Measurements from ENCODE around the gene DRD2. TPM values are rescaled to one million over a fixed set of nuclear protein-coding genes. Genes with fewer than 3 reads are reported as not detected.
A peak's percentile ranks its signal among the peaks of the same experiment; 100 is the strongest.

The DRD2 gene
- total RNA-seq, 6 donors from 2014 or later = 0.13 TPM; not detected in 5

- peaks cover 0 to 15% (median 3%) of the 10 kb centered on the region in 4 donors for H3K4me1 ChIP-seq
- WGBS, 2 donors = 9 to 16% methylated on average over 6 to 8 of the region's 8 CpGs
- DNase-seq (peak in 1 of 2 donors; percentile 16), ATAC-seq (ENCODE audit: low FRiP score in 2 of 2) (no peak)
- no peak overlapping the region for H3K4me3 ChIP-seq
- peaks cover 0 to 26% (median 10%) of the 10 kb centered on the region in 4 donors for H3K27me3 ChIP-seq
- H3K27ac ChIP-seq = no peak overlapping the region
- no peaks in the 10 kb centered on the region for H3K36me3 ChIP-seq
- no peaks in the 10 kb centered on the region for H3K9me3 ChIP-seq
- TF ChIP-seq POLR2AphosphoS5 (IDR thresholded peaks at IDR 0.05) = no peak
- TF ChIP-seq CTCF (IDR thresholded peaks at IDR 0.05) = no peak
- TF ChIP-seq EP300 (IDR thresholded peaks at IDR 0.05) = no peak
- no peak for TF ChIP-seq POLR2A (IDR thresholded peaks at IDR 0.05)
These were observed 2.1 kb upstream of the DRD2 start for GRCh38 chr11:113477321-113477720.

- TF ChIP-seq POLR2A (IDR thresholded peaks at IDR 0.05) = no peak
- no peak for TF ChIP-seq EP300 (IDR thresholded peaks at IDR 0.05)
- no peak for TF ChIP-seq CTCF (IDR thresholded peaks at IDR 0.05)
- no peak for TF ChIP-seq POLR2AphosphoS5 (IDR thresholded peaks at IDR 0.05)
- no peak overlapping the region for H3K27ac ChIP-seq
- H3K4me1 ChIP-seq = peaks cover 0 to 15% (median 3%) of the 10 kb centered on the region in 4 donors
- peaks cover 0 to 26% (median 10%) of the 10 kb centered on the region in 4 donors for H3K27me3 ChIP-seq
- no peak overlapping the region for H3K4me3 ChIP-seq
- ATAC-seq (ENCODE audit: low FRiP score in 2 of 2) (no peak), DNase-seq (no peak)
- no peaks in the 10 kb centered on the region for H3K9me3 ChIP-seq
- no peaks in the 10 kb centered on the region for H3K36me3 ChIP-seq
- 60 to 80% methylated on average over 1 to 3 of the region's 3 CpGs for WGBS, 2 donors
These were observed 1.4 kb upstream of the DRD2 start for GRCh38 chr11:113476553-113476952.

GRCh38 chr11:113474362-113475159 is 637 bp downstream of the DRD2 start:
- DNase-seq (peak; percentile 48 to 73), ATAC-seq (ENCODE audit: low FRiP score in 2 of 2) (peak; percentile 62 to 83)
- TF ChIP-seq POLR2A (IDR thresholded peaks at IDR 0.05) (no peak), EP300 (IDR thresholded peaks at IDR 0.05) (no peak), POLR2AphosphoS5 (IDR thresholded peaks at IDR 0.05) (no peak), CTCF (IDR thresholded peaks at IDR 0.05) (no peak)
- WGBS, 2 donors = 2 to 4% methylated on average over 21 to 29 of the region's 70 CpGs
- H3K4me3 ChIP-seq = peak overlapping the region in 1 of 4 donors; percentile 6
- H3K36me3 ChIP-seq = no peaks in the 10 kb centered on the region
- H3K9me3 ChIP-seq = no peaks in the 10 kb centered on the region
- H3K4me1 ChIP-seq = peaks cover 0 to 15% (median 3%) of the 10 kb centered on the region in 4 donors
- H3K27me3 ChIP-seq = peaks cover 0 to 26% (median 10%) of the 10 kb centered on the region in 4 donors
- no peak overlapping the region for H3K27ac ChIP-seq

GRCh38 chr11:113473983-113474361 is 1.2 kb downstream of the DRD2 start:
- ATAC-seq (ENCODE audit: low FRiP score in 2 of 2) = no peak
- 19 to 27% methylated on average over 3 to 9 of the region's 9 CpGs for WGBS, 2 donors
- peaks cover 0 to 26% (median 10%) of the 10 kb centered on the region in 4 donors for H3K27me3 ChIP-seq
- no peak for DNase-seq
- no peaks in the 10 kb centered on the region for H3K36me3 ChIP-seq
- H3K27ac ChIP-seq = no peak overlapping the region
- H3K9me3 ChIP-seq = no peaks in the 10 kb centered on the region
- peaks cover 0 to 15% (median 3%) of the 10 kb centered on the region in 4 donors for H3K4me1 ChIP-seq
- no peak for TF ChIP-seq POLR2AphosphoS5 (IDR thresholded peaks at IDR 0.05)
- no peak for TF ChIP-seq POLR2A (IDR thresholded peaks at IDR 0.05)
- no peak for TF ChIP-seq EP300 (IDR thresholded peaks at IDR 0.05)
- TF ChIP-seq CTCF (IDR thresholded peaks at IDR 0.05) = no peak
- H3K4me3 ChIP-seq = no peak overlapping the region

Data from upper lobe of left lung (tissue), 6 donors.